Measurements from ENCODE around the gene KMT2B.

Gene KMT2B

GRCh38 chr19:35776102-35776788 lies 58.4 kb downstream of the KMT2B start:
- no peaks in the 10 kb centered on the region for H3K9me3 ChIP-seq (ENCODE audit: control insufficient read depth, insufficient read depth, low read depth, low read length)
- H3K4me3 ChIP-seq (ENCODE audit: low read depth, low read length): peak overlapping the region; percentile 59
- CTCF ChIA-PET: interaction anchor here (1.0 to 2.6 kb wide), 3 partner anchors 44 to 266 kb away, joined by 3 to 8 read pairs (median 7); no protein-coding TSS in a partner anchor
- peaks cover 19% of the 10 kb centered on the region for H3K4me1 ChIP-seq (ENCODE audit: control insufficient read depth, insufficient read depth, low read length)
- peaks cover 25 to 26% of the 10 kb centered on the region in 2 experiments for H3K36me3 ChIP-seq (ENCODE audit: control insufficient read depth in 2 of 2, insufficient read depth in 1 of 2, low read length in 2 of 2)
- peak overlapping the region; percentile 48; the same call in 1 of the 2 replicates for H3K27ac ChIP-seq (ENCODE audit: extremely low read depth, low read depth, low read length)
- POLR2A ChIA-PET: interaction anchor here (0.6 to 2.0 kb wide), 7 partner anchors 9 to 74 kb away, joined by 3 to 8 read pairs (median 4); partner anchors contain the start of gene LIN37
- TF ChIP-seq ZNF140 (tag by site-specific recombination; IDR thresholded peaks at IDR 0.05) (no peak), ZNF341 (tag by site-specific recombination; IDR thresholded peaks at IDR 0.05; ENCODE audit: low read depth) (no peak), KLF1 (tag by site-specific recombination; IDR thresholded peaks at IDR 0.05) (no peak), ZNF692 (tag by site-specific recombination; IDR thresholded peaks at IDR 0.05) (no peak), ZNF777 (tag by site-specific recombination; IDR thresholded peaks at IDR 0.05; ENCODE audit: borderline replicate concordance) (0 out of 2 replicates have a peak, but pooled peaks have one; percentile 23), ZEB2 (tag by site-specific recombination; IDR thresholded peaks at IDR 0.05) (no peak), ZNF518A (tag by site-specific recombination; conservative IDR thresholded peaks at IDR 0.05; ENCODE audit: low read depth) (no peak), ZNF211 (tag by site-specific recombination; IDR thresholded peaks at IDR 0.05; ENCODE audit: low read depth) (no peak), ZNF785 (tag by site-specific recombination; IDR thresholded peaks at IDR 0.05) (no peak), ZNF600 (tag by site-specific recombination; IDR thresholded peaks at IDR 0.05) (peak; percentile 15; the same call in 1 of the 2 replicates), ZNF335 (tag by site-specific recombination; conservative IDR thresholded peaks at IDR 0.05) (peak; percentile 72), ZNF664 (tag by site-specific recombination; IDR thresholded peaks at IDR 0.05) (no peak), ZNF416 (tag by site-specific recombination; IDR thresholded peaks at IDR 0.05) (no peak), ZNF707 (tag by site-specific recombination; IDR thresholded peaks at IDR 0.05) (no peak), ZNF704 (tag by site-specific recombination; IDR thresholded peaks at IDR 0.05) (no peak), ZNF837 (tag by site-specific recombination; IDR thresholded peaks at IDR 0.05) (no peak), PRDM10 (tag by site-specific recombination; IDR thresholded peaks at IDR 0.05) (no peak), HOXA7 (CRISPR knock-in tag; IDR thresholded peaks at IDR 0.05; ENCODE audit: borderline replicate concordance) (no peak), ZNF621 (tag by site-specific recombination; IDR thresholded peaks at IDR 0.05) (no peak), RBAK (tag by site-specific recombination; IDR thresholded peaks at IDR 0.05) (no peak), SCRT2 (tag by site-specific recombination; IDR thresholded peaks at IDR 0.05) (no peak), YY2 (tag by site-specific recombination; IDR thresholded peaks at IDR 0.05) (no peak), ZNF513 (tag by site-specific recombination; IDR thresholded peaks at IDR 0.05) (no peak)
